ENCODE data around the gene SLC35B2.
"Not testable (repeated sequence)": the region's sequence is repeated elsewhere in the genome, so short reads cannot be mapped to it uniquely, and the experiment has no call there.

SLC35B2 gene

DNA sequence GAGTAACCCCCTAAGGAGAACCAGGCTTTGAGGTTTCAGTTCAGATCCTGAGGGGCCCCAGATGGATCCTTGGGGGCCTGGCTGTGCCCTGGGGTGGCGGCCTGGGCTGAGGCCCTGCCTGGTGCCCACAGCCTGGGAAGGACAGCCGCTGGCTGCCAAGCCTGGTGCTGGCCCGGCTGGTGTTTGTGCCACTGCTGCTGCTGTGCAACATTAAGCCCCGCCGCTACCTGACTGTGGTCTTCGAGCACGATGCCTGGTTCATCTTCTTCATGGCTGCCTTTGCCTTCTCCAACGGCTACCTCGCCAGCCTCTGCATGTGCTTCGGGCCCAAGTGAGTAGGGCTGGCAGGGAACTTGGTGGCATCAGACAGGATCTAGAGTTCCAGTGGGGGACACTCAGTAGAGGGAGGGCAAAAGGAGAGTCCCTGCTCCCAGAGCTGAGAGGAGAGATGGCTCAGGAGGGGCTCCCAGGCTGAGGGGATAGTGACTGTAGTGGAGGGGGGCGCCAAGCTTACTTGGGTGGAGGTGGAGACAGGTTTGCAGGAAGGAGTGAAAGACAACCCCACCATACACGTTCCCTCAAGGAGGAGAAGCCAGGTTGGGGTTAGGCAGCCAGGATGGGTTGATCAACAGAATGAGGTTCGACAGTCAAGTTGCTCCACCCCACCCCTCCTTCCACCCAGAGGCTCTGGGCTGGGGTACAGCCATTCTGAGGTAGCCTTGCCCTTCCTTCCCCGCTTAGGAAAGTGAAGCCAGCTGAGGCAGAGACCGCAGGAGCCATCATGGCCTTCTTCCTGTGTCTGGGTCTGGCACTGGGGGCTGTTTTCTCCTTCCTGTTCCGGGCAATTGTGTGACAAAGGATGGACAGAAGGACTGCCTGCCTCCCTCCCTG lies 24.4 kb downstream of the SLC35B2 start:
- DNase-seq = no peak

DNA sequence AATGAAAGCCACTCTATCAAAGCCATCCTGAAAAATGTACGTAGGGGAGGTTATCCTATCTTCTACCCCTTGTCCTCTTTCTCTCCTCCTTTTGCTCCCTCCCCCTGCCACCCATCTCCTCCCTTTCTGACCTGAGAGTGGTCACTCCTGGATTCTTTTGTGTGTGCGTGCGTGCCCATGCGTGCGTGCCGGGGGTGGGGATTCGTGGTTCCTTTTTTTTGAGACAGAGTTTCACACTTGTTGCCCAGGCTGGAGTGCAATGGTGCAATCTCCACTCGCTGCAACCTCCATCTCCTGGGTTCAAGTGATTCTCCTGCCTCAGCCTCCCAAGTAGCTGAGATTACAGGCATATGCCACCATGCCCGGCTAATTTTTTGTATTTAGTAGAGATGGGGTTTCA lies 25.9 kb downstream of the SLC35B2 start:
- not testable (repeated sequence) for DNase-seq

DNA sequence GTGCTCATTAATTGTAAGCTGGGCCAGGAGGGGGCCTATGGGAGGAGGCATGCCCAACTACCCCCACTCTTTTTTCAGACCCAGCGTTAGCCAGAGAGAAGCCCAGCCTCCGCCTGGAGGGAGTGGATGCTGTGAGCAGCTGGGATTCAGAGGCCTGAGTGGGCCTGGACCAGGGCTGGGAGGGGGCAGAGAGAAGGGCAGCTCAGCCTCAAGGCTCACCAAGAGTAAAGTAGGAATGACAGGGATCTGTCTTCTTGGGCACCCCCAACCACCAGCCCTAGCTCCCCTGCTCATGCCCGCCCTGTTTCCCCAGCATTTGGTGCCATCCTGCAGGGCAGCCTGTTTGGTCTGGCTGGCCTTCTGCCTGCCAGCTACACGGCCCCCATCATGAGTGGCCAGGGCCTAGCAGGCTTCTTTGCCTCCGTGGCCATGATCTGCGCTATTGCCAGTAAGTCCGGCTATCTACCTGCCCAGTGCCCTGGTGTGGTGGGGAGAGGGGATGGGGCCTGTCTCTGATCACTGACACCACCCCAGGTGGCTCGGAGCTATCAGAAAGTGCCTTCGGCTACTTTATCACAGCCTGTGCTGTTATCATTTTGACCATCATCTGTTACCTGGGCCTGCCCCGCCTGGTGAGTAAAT lies 27.2 kb downstream of the SLC35B2 start:
- DNase-seq = no peak

DNA sequence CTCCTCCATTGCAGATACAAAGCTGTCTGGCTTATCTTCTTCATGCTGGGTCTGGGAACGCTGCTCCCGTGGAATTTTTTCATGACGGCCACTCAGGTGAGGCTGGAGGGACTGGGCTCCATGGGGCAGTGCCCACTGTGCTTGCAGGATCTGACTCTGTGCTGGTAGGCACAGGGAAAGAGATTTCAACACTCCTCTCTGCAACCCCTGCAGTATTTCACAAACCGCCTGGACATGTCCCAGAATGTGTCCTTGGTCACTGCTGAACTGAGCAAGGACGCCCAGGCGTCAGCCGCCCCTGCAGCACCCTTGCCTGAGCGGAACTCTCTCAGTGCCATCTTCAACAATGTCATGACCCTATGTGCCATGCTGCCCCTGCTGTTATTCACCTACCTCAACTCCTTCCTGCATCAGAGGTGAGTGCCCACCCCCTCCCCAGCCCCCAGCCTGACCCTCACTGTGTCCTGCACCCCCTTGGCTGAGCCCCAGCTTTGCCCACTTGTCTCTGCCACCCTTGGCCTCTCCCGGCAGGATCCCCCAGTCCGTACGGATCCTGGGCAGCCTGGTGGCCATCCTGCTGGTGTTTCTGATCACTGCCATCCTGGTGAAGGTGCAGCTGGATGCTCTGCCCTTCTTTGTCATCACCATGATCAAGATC lies 27.8 kb downstream of the SLC35B2 start:
- no peak for DNase-seq

DNA sequence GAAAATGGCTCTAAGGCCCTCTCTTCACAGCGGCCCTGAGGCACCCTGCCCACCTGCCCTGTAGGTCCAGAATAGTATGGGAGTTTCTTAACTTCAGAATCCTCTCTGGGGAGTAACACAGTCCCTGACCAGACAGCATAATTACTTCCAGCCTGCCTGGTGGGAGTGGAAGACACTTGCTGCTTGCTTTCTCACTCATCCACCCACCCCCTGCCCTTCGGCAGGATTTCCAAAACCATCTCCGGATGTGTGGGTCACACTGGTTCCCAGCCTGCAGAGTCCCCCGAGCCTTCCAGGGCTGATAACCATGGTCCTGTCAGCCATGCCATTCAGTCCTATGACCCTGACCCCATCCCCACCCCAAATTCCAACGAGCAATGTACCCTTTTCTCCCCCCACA lies 28.5 kb downstream of the SLC35B2 start:
- DNase-seq = no peak

DNA sequence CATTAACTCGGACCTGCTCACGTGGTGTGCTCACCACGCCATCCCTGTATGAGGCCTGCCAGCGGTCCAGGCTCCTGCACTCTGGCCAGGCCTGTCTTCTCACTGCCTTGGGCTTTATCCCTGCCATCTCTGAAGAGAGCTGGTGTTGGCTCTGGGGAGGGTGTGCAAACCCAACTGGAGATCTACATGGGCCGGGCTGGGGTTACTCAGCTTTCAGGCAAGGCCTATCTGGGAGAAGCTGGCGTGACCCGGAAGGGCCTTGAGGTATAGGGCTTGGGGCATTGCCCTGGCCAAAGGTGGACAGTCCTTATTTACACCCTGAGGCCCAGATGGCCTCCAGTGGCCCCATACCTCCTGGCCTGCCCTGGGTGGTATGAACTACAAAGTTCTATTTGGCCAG lies 28.9 kb downstream of the SLC35B2 start:
- DNase-seq = no peak

DNA sequence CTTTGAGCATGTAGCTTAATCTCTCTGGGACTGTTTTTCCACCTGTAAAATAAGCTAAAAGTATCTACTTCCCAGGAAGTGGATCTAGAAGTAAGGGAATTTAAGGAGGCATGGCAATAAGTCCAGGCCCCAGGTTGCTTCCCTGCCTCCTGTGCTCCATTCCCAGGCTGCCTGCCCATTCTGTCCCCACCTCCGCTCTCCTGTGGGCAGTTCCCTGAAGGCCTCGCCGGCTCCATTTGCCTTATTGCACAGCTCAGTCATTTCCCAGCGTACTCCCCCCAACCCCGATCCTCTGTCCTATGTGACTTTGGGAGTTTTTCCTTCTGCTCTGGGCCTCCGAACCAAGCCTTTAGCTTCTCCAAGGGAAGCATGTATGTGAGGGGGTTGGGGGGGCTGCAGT lies 29.3 kb downstream of the SLC35B2 start:
- no peak for DNase-seq

DNA sequence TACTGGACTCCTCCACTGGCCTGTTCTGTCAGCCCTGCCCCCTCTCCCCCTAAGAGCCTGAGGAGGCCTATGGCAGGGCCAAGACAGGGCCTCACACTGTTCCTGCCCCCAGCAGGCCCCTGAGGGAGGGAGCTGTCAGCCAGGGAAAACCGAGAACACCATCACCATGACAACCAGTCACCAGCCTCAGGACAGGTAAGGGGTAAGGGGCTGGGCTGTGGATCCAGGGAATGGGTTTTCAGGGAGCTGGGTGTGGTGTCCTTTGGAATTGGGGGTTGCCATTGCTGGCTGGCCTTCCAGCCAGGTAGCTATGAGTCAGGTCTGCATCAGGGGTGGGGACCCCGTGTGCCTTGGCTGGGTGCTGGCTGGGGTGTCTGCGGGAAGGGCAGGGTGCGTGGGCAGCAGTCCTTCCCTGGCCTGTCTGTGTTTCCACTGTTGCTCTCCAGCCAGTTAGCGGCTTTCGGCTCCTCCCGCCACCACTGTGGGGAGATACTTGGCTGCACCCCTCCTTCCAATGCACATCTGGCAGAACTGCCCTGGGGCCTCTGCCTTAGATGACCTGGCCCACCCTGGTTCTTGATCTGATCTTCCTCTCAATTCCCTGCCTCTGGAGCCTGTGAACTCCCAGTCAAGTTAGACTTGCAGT lies 30.1 kb downstream of the SLC35B2 start:
- DNase-seq = no peak

DNA sequence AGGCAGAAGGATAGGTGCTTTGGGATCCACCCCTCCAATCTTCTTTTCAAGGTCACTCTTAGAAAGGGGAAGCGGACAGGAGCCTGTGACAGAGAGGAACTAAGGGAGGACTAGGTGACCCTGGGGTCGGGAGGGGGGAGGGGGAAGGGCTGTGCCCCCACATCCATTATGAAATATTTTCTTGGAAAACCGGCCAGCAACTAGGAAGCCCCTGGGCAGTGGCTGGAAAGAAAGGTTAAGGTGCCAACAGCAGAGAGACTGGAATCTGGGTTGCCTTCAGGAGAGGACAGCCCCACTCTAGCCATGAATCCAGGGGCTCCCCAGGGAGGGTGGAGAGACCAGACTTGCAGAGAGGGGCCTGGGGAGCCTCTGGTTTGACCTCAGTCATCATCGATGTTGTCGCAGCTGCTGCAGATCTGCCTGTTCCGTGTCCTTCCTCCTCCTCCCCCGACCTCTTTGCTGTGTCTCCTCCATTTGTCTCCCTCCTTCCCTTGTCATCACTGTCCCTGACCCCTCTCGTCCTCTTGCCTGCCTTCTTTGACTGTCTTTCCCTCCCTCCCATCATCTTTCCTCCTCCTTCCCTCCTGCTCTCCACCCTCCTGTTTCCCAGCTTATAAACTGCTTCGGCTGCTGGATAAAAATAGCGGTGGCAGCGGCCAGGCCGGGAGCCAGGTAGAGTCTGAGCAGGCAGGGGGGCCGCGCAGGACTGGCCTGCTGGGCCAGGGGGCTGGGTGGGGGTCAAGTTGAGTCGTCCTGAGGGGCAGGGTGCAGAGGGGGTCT lies 30.8 kb downstream of the SLC35B2 start:
- DNase-seq = no peak

DNA sequence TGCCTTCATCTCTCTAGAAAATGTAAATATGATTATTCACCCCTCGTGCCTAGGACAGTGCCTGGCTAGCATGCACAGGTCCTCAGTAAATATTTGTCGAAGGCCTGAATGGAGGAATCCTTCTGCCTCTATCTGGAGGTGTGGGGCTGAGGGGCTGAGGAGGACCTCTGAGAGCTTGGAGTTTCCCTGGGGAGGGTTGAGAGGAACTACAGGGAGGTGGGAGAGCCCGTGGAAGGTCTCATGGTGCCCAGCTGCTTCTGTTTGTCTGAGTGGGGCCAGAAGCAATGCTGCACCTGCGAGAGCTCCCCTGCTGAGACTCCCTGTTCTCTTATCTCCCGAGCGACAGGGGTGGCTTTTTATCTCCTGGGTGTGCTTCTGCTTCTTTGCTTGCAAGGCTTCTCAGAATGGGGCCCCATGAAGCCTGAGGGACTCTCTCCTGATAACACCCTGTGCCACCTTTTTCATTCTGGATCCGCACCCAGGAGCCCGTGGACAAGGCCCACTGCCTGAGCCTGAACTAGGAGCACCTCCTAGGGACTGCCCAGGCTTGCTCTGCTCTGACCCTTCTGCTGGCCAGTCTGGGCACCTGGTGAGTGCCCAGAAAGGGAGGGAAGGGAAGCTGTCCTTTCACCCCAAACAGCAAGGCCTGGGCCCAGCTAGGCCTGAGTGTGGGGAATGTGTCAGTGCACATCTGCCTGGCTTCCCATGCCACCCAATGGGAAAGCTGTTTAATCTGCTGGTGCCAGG lies 31.6 kb downstream of the SLC35B2 start:
- no peak for DNase-seq

DNA sequence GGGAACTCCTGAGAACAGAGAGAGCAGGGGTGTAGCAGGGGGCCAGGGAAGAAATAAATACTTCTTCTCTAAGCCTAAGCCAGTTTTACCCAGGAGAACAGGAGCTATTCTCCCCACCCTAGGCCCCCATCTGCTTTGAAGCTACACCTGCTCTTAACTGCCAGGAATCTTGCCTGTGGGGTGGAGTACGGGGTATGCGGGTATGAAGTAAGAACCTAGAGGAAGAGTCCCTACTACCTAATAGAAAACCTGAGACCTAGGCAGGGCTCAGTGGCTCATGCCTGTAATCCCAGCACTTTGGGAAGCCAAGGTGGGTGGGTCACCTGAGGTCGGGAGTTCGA lies 32.4 kb downstream of the SLC35B2 start:
- DNase-seq = no peak

DNA sequence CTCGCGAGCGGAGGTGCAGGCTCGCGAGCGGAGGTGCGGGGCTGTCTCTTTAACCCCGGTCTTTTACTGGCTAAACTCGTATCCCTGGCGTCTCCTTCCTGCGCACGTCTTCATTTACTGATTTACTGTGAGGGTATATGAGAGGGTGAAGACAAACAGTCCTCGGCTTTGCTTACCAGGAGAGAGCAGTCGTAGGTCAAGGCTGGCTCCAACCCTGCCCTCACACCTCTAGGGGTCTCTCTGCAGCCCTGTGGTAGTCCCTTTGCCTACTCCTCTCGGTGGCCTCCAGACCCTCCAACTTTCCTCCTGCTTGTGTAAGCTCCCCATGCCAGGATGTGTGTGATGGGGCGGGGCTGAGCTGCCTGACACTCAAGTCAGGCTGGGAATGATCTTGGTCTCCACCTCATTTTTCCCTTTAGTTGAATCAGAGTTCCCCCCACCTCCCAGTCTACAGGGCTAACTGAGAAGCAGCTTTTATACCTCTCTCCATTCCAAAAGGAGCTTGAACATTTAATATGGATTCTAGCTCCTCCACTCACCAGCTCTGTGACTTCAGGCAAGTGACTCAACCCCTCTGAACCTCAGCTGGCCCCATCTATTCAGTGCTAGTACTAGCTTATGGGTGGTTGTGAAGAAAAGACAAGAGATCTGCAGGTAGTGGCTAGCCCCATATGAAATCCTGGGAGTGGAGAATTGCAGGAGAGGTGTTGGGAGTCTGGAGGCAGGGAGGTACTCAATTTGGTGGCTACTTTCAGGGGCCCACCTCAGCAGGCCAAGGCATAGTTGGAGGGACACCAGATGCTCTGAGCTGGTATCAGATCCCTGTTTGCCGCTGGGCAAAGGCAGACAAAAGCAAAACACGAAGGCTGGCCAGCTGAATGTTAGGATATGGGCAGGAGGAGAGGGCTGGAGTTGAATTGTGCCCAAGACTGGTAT lies 33.0 kb downstream of the SLC35B2 start:
- no peak for DNase-seq

DNA sequence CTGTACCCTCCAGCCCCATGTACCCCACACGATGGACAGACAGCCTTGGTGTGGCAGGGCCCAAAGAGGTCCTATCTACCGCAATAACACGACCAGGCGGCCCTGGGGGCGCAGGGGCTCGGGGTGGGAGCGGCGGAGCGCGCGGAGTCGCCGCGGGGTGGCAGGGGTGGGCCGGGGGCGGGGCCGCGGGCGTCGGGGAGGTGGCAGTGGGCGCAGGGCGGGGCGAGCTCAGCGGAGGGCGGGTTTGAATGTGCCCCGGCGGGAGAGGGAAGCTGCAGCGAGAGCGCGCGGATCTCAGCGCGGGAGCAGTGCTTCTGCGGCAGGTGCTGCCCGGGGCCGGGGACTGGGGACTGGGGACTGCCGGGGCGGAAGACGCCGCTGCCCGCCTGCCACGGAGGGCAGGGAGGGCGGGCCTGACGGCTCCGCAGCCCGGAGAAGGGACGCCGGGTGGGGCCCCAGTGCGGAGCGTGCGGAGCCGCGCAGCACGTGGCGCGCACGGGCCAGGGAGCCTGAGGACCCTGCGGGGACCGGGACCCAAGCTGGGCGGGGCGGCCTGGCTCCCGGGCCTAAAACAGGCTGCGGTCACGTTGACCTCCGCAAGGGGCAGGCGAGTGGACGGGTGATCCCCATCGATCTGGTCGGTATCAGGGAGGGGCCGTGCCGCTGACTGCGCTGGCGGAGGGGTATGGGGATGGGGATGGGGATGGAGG lies 33.9 kb downstream of the SLC35B2 start, which contains the start of gene SLC29A1:
TSS of gene SLC29A1 (plus strand) at position 277 of the 710 bp plus-strand sequence. CDS start 3,719 bp downstream, outside the sequence.
- peak; percentile 79 for DNase-seq

DNA sequence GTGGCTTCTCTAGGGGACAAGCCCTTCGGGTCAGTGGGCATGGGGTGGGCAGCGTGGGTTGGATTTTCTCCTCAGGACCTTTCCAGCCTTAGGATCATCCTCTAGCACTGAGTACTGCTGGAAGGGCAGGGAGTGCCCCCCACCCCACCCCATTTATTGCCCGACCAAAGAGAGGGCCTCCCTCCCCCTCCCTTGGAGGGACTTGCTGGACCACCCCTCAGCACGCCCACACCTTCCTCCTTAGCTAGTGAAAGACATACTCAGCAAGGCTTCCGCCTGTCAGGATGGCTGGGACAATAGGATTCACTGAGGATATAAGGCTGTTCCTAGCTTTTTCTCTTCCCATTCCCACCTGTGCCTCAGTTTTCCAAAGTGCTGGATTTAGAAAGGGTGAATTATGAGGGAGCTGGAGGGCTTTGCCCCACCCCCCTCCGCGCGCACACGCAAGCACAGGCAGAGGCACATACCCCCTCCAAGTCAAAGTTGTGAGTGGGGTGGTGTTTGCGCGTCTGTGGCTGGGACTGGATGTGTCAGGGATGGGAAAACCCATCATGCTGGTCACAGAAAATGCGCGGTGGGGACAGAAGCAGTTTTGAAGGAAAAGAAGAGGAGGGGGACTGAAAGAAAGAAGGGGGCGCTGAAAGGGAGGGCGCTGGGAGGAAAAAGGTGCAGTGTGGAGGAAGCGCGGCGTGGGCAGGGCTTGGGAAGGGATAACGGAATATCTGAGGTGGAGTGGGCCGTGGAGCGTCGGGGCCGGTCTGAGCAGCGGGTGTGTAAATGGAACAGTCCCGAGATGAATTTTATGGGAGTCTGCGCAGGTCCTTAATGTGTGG lies 34.6 kb downstream of the SLC35B2 start:
- DNase-seq = no peak

DNA sequence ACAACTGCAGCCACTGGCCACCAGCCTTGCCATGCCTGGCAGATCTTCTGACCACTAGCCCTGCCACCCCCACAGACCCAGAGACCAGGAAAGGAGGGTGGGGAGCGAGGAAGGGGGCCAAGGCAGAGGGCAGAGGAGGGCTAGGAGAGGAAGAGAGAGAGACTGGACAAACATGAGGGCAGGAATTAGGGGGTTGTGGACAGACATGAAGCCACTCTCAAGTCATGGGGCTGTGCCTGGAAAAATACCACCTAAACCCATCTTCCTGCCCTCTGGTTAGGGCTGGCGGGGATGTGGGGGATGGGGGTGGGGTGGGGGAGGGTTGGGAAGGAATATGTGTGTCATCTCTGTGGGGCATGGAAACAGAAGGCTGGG lies 35.4 kb downstream of the SLC35B2 start:
- no peak for DNase-seq

DNA sequence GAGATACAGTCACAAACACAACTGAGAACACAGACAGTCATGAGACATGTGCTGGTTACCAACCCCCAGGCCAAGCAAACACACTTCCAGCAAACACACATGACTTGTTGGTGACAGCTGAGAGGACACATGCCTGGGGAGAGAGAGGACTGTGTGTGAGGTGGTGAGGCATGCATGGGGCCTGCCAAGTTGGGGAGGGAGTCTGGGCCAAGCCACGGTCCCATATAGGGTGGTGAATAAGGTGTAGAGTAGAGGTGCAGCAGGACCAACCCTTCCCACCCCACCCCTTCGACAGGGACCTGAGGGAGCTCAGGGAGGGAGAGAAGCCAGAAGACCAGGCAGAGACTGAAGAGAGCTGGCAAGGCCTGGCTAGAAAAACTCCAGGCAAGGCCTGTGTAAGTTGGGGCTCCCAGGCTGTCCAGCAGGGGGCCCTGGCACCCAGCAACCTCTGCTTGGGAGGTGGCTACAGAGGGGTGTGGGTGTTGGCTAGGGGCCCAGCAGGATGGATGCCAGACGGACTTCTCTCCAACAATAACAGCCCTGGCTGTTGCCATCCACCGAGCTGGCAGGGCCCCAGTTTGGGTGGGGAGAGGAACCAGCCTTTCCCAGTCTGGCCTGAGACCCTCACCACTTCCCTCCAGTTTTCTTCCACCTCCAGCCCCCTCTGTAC lies 35.9 kb downstream of the SLC35B2 start:
- peak; percentile 28 for DNase-seq

DNA sequence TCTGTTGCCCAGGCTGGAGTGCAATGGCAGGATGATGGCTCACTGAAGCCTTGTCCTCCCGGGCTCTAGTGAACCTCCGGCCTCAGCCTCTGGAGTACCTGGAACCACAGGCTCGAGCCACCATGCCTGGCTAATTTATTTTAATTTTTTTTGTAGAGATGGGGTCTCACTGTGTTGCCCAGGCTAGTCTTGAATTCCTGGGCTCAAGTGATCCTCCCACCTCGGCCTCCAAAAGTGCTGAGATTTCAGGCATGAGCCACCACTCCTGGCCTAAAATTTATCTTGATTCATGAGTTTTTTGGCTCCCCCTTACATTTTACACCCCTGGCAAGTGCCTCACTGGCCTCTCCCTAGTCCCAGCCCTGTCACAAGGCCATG lies 36.4 kb downstream of the SLC35B2 start:
- no peak for DNase-seq
